GM12878 (cell line): ENCODE data around the gene MCHR1. TPM values are rescaled to one million over a fixed set of nuclear protein-coding genes. Genes with fewer than 3 reads are reported as not detected.

Source experiments
- ATAC-seq: fragments of 200-7000 bp; cut with Tn5 transposase; 3 replicates; pipeline ENCODE4 v1.9.1; 2020; ENCODE audit warnings: mild to moderate bottlenecking, moderate library complexity
- BruUV-seq: library from RNA; stranded (reverse); fragments of 400-500 nt; replicated peaks from 2 replicates; lab custom pipeline; 2021; lab: Mats Ljungman, UMichigan
- CTCF ChIA-PET: fragments of 300-600 bp; sonication (Branson Sonifier 250); formaldehyde crosslinking; extraction: SDS; loops from one replicate; lab custom pipeline; 2021; ENCODE audit warnings: inconsistent platforms; lab: Yijun Ruan, JAX
- POLR2A ChIA-PET: fragments of 350-600 bp; formaldehyde crosslinking; extraction: SDS; loops from one replicate; lab custom pipeline; 2021; ENCODE audit warnings: inconsistent platforms; lab: Charles Lee
- RAD21 ChIA-PET: fragments of 300-600 bp; sonication (Branson Sonifier 250); formaldehyde crosslinking; loops from one replicate; lab custom pipeline; 2023; ENCODE audit warnings: antibody characterized with exemption; ENCODE audit not compliant: unreplicated experiment; lab: Charles Lee
- SMC1A ChIA-PET: fragments of 300-600 bp; sonication (Branson Sonifier 250); formaldehyde crosslinking; loops from one replicate; lab custom pipeline; 2023; ENCODE audit not compliant: unreplicated experiment, uncharacterized antibody; lab: Charles Lee
- DNase-seq: peaks from one replicate; pipeline ENCODE4 v3.0.0-alpha.2; 2011; ENCODE audit warnings: low read depth, low spot score
- FAIRE-seq: peaks from 3 replicates; lab custom pipeline; 2011; peaks lifted over from hg19 to GRCh38; lab: Jason Lieb, UNC
- H2AFZ ChIP-seq: 2 replicates; pipeline ENCODE4 v1.6.0; 2011; ENCODE audit warnings: low read depth, low read length, control low read depth; ENCODE audit not compliant: control insufficient read depth
- H3K27ac ChIP-seq: 2 replicates; pipeline ENCODE4 v1.5.1; 2011; ENCODE audit warnings: control low read depth; ENCODE audit not compliant: control insufficient read depth, insufficient read depth
- H3K27me3 ChIP-seq, 2 experiments: replicated peaks in 1 of 2; 2 replicates each; pipeline versions ENCODE4 v1.6.0 to v1.6.1; 2011; ENCODE audit warnings: low read length in 1 of 2; ENCODE audit not compliant: control insufficient read depth in 2 of 2, insufficient read depth in 2 of 2
- H3K36me3 ChIP-seq, 2 experiments: 2 replicates each; pipeline ENCODE4 v1.5.1; 2011; ENCODE audit warnings: low read length in 1 of 2; ENCODE audit not compliant: control insufficient read depth in 2 of 2, insufficient read depth in 2 of 2
- H3K4me1 ChIP-seq: 2 replicates; pipeline ENCODE4 v1.6.1; 2011; ENCODE audit warnings: mild to moderate bottlenecking, low read length, moderate library complexity, mixed read lengths; ENCODE audit not compliant: control insufficient read depth, insufficient read depth
- H3K4me2 ChIP-seq: 2 replicates; pipeline ENCODE4 v1.6.0; 2011; ENCODE audit warnings: control low read depth; ENCODE audit not compliant: control insufficient read depth, insufficient read depth
- H3K4me3 ChIP-seq: fragments of 200-600 bp; sonication (generic); 2 replicates; pipeline ENCODE4 v1.5.1; 2016
- H3K79me2 ChIP-seq: 2 replicates; pipeline ENCODE4 v1.6.0; 2011; ENCODE audit warnings: low read length; ENCODE audit not compliant: control insufficient read depth, insufficient read depth
- H3K9ac ChIP-seq: 2 replicates; pipeline ENCODE4 v1.8.0; 2011; ENCODE audit warnings: low read length, control low read depth, mixed read lengths; ENCODE audit not compliant: control insufficient read depth, insufficient read depth
- H3K9me3 ChIP-seq: replicated peaks from 3 replicates; pipeline ENCODE4 v1.5.1; 2011; ENCODE audit warnings: mild to moderate bottlenecking, low read length; ENCODE audit not compliant: control insufficient read depth, insufficient read depth
- H4K20me1 ChIP-seq: 2 replicates; pipeline ENCODE4 v1.6.0; 2011; ENCODE audit not compliant: control insufficient read depth, insufficient read depth
- ESRRA ChIP-seq: IDR thresholded peaks from 2 replicates; pipeline ENCODE4 v1.6.1; 2012; ENCODE audit warnings: mild to moderate bottlenecking, low read length, improper control_type of control experiment
- IKZF1 ChIP-seq: fragments of 450-650 bp; conservative IDR thresholded peaks from 2 replicates; pipeline ENCODE4 v1.6.1; 2017; ENCODE audit warnings: antibody characterized with exemption, mild to moderate bottlenecking
- IKZF2 ChIP-seq, 2 experiments: fragments of 450-650 bp; IDR thresholded peaks; 2 replicates each; pipeline ENCODE4 v1.6.1; 2017; ENCODE audit warnings: mild to moderate bottlenecking in 2 of 2, moderate library complexity in 2 of 2
- IRF3 ChIP-seq: fragments of 450-650 bp; IDR thresholded peaks from 2 replicates; pipeline ENCODE4 v1.6.1; 2014; ENCODE audit warnings: mild to moderate bottlenecking
- IRF4 ChIP-seq: IDR thresholded peaks from 2 replicates; pipeline ENCODE4 v1.6.1; 2011; ENCODE audit warnings: low read depth, low read length
- RAD51 ChIP-seq: fragments of 450-650 bp; IDR thresholded peaks from 2 replicates; pipeline ENCODE4 v1.6.1; 2016; ENCODE audit warnings: moderate library complexity, mild to moderate bottlenecking, inconsistent platforms
- SREBF1 ChIP-seq: IDR thresholded peaks from 2 replicates; pipeline ENCODE4 v1.6.1; 2012; ENCODE audit warnings: mild to moderate bottlenecking, low read length
- STAT1 ChIP-seq: fragments of 450-650 bp; conservative IDR thresholded peaks from 2 replicates; pipeline ENCODE4 v1.6.1; 2014; ENCODE audit warnings: antibody characterized with exemption, mild to moderate bottlenecking
- ZNF687 ChIP-seq: fragments of 450-650 bp; IDR thresholded peaks from 2 replicates; pipeline ENCODE4 v1.6.1; 2017; ENCODE audit warnings: mild to moderate bottlenecking, moderate library complexity
- WGBS: methylation state at CpG from one replicate; pipeline ENCODE4 v1.1.6; 2016; ENCODE audit warnings: low lambda C conversion rate; ENCODE audit not compliant: insufficient replicate concordance, insufficient coverage; ENCODE audit errors: missing lambda C conversion rate; 5-methylcytosine and 5-hydroxymethylcytosine counted together
- in situ Hi-C: fragments of 300-500 bp; cut with MboI; formaldehyde crosslinking; loops from 9 replicates; pipeline ENCODE4 v1.14.3; 2018; ENCODE audit warnings: mixed read lengths
- intact Hi-C: fragments of 100-400 bp; cut with micrococcal nuclease; formaldehyde crosslinking; loops from one replicate; pipeline ENCODE4 v1.14.2; 2022; ENCODE audit not compliant: unreplicated experiment
- polyA plus RNA-seq, 11 experiments: library from polyadenylated mRNA; depleted of rRNA in 4 of 11; unstranded in 6 of 11; stranded (reverse) in 5 of 11; fragments of >200 nt; fragmentation: Nextera tagmentation in 4 of 11; fragmentation: Illumina TruSeq in 1 of 11; extraction: Ambion mirVana in 4 of 11; extraction: Trizol in 1 of 11; gene quantifications; 1 replicate in 1 of 11; 2 replicates in 10 of 11; pipeline versions ENCODE4 v1.2.1 to v1.2.3, GENCODE V29; 2011 to 2016; ENCODE audit warnings: inconsistent platforms in 2 of 11, missing spikeins in 2 of 11, low read depth in 1 of 11
- total RNA-seq, 4 experiments: library from RNA; depleted of rRNA in 3 of 4; stranded (reverse); fragments of >200 nt in 3 of 4; fragmentation: Illumina TruSeq in 1 of 4; extraction: Trizol in 1 of 4; gene quantifications; 2 replicates each; pipeline versions ENCODE4 v1.2.1 to v1.2.3, GENCODE V29; 2013 to 2021
- TF ChIP-seq, protein P1 (sequence below): IDR thresholded peaks from 2 replicates; pipeline ENCODE4 v1.6.1; 2011; ENCODE audit warnings: mild to moderate bottlenecking, low read depth, low read length, moderate library complexity; ENCODE audit not compliant: insufficient replicate concordance

MCHR1 gene
- total and polyA plus RNA-seq, 10 of the 15 experiments (the other 5 are each of a cell fraction or from before 2014, with no cell fraction given): not detected

DNA sequence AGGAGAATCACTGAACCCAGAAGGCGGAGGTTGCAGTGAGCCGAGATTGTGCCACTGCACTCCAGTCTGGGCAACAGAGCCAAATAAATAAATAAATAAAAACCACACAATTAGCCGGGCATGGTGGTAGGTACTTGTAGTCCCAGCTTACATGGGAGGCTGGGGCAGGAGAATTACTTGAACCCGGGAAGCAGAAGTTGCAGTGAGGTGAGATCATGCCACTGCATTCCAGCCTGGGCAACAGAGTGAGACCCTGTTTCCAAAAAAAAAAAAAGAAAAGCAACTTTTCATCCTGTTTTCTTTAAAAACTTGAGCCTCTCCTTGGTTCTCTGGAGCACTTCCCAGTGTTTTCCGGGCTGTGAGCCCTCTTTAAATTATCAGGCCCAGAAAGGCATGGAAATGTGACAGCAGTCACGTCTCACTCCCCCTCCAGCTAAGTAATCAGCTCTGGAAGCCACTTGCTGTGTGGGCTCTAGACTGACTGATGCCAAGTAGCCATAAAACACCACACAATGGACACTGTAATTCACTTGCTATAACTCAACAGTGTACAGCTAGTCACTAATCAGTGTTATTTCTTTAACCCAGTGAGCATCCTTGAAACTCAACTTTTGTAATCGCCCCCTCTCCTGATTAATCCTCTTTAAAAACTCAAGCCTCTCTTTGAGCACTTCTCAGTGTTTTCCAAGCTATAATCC lies 13.0 kb upstream of the MCHR1 start (continued):
- TF ChIP-seq IRF3 (no peak), SREBF1 (no peak), ESRRA (no peak), STAT1 (no peak)
- TF ChIP-seq, protein P1, sequence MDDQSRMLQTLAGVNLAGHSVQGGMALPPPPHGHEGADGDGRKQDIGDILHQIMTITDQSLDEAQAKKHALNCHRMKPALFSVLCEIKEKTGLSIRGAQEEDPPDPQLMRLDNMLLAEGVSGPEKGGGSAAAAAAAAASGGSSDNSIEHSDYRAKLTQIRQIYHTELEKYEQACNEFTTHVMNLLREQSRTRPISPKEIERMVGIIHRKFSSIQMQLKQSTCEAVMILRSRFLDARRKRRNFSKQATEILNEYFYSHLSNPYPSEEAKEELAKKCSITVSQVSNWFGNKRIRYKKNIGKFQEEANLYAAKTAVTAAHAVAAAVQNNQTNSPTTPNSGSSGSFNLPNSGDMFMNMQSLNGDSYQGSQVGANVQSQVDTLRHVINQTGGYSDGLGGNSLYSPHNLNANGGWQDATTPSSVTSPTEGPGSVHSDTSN: no peak

GRCh38 chr22:40668611-40669411 lies 10.5 kb upstream of the MCHR1 start:
- Histone ChIP-seq H3K36me3 (no peaks in the 10 kb centered on the region), H3K4me3 (no peak overlapping the region), H2AFZ (peak overlapping the region; percentile 13), H3K9me3 (no peaks in the 10 kb centered on the region; the same call in 2 of the 3 replicates), H3K79me2 (no peaks in the 10 kb centered on the region), H3K27ac (no peak overlapping the region), H3K27me3 (no peaks in the 10 kb centered on the region), H4K20me1 (no peaks in the 10 kb centered on the region), H3K4me1 (no peaks in the 10 kb centered on the region), H3K9ac (no peak overlapping the region), H3K4me2 (no peak overlapping the region)
- intact Hi-C loops: no loop called here
- FAIRE-seq: peak; percentile 78
- in situ Hi-C loops: no loop called here
- DNase-seq: no peak
- RAD21 ChIA-PET: interaction anchor here (0.8 to 1.0 kb wide), 2 partner anchors 14 to 92 kb away, joined by 3 to 4 read pairs; no protein-coding TSS in a partner anchor
- WGBS: 49% methylated on average over 9 of the region's 11 CpGs
- SMC1A ChIA-PET: interaction anchor here (1.2 to 1.5 kb wide), 2 partner anchors 19 to 22 kb away, joined by 3 read pairs; no protein-coding TSS in a partner anchor
- ATAC-seq: peak; percentile 73
- POLR2A ChIA-PET: interaction anchor here (0.7 kb wide), 1 partner anchor 186 kb away, joined by 4 read pairs; no protein-coding TSS in a partner anchor
- CTCF ChIA-PET: interaction anchor here (1.4 to 1.9 kb wide), 2 partner anchors 14 to 230 kb away, joined by 4 to 7 read pairs; no protein-coding TSS in a partner anchor
- BruUV-seq: no TSS peak
- TF ChIP-seq IKZF2 (IDR thresholded peaks at IDR 0.05) (peak; percentile 36 to 54; a peak in 2 of 4 replicates), IRF4 (peak; percentile 55; the same call in 1 of the 2 replicates), ZNF687 (peak; percentile 38; the same call in 1 of the 2 replicates), RAD51 (peak; percentile 72; the same call in 1 of the 2 replicates), IKZF1 (peak; percentile 37; the same call in 1 of the 2 replicates)
